ENCODE results near the gene MRGPRX4.
"Not testable (repeated sequence)": the region's sequence is repeated elsewhere in the genome, so short reads cannot be mapped to it uniquely, and the experiment has no call there.

DNA sequence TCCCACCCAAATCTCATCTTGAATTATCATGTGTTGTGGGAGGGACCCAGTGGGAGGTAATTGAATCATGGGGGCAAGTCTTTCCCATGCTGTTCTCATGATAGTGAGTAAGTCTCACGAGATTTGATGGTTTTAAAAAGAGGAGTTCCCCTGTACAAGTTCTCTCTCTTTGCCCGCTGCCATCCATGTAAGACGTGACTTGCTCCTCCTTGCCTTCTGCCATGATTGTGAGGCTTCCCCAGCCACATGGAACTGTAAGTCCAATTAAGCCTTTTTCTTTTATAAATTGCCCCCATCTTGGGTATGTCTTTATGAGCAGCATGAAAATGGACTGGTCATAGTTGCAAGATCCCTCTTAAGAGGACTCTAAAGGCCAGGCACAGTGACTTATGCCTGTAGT is 25.1 kb downstream of the MRGPRX4 start:
- TF ChIP-seq, protein P1, sequence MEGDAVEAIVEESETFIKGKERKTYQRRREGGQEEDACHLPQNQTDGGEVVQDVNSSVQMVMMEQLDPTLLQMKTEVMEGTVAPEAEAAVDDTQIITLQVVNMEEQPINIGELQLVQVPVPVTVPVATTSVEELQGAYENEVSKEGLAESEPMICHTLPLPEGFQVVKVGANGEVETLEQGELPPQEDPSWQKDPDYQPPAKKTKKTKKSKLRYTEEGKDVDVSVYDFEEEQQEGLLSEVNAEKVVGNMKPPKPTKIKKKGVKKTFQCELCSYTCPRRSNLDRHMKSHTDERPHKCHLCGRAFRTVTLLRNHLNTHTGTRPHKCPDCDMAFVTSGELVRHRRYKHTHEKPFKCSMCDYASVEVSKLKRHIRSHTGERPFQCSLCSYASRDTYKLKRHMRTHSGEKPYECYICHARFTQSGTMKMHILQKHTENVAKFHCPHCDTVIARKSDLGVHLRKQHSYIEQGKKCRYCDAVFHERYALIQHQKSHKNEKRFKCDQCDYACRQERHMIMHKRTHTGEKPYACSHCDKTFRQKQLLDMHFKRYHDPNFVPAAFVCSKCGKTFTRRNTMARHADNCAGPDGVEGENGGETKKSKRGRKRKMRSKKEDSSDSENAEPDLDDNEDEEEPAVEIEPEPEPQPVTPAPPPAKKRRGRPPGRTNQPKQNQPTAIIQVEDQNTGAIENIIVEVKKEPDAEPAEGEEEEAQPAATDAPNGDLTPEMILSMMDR (conservative IDR thresholded peaks at IDR 0.05) = not testable (repeated sequence)
- TF ChIP-seq EZH2 (IDR thresholded peaks at IDR 0.05; ENCODE audit: low read depth) = not testable (repeated sequence)
